ENCODE data around the gene ARHGAP45.

Gene ARHGAP45

DNA sequence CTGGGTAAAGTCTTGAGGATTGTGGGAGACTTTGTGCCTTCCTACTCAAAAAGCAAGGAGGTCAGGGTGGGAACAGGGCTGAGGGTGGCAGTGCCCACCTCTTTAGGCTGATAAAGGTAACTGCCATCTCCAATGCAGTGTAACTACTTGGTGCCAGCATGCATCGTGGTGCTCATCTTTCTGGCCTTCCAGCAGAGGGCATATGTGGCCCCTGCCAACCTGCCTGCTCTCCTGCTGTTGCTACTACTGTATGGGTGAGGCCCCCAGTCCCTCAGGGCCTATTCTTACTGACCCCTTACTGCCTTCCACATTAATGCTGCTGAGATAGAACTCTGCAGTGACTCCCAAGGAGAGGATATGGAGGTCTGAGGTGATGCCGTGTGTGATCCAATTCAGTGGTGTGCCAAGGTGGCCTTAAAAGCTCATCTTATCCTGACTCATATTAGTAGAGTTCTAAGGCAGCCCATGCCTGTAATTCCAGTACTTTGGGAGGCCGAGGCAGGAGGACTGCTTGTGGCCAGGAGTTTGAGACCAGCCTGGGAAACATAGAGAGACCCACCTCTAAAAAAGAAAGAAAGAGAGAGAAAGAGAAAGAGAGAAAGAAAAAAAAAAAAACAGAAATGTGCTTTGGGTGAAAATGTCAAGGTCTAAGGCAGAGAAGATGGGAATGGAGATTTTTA, 9.7 kb upstream of the ARHGAP45 start:
- no peak overlapping the region for H3K4me3 ChIP-seq (ENCODE audit: control insufficient read depth, low read depth, low read length)
- no peak for DNase-seq (ENCODE audit: low read depth)
- no peak for TF ChIP-seq CTCF (IDR thresholded peaks at IDR 0.05; ENCODE audit: control insufficient read depth, insufficient read depth, low read depth, low read length, missing control alignments)

GRCh38 chr19:1058112-1058511, 8.9 kb upstream of the ARHGAP45 start:
- no peak for TF ChIP-seq CTCF (IDR thresholded peaks at IDR 0.05; ENCODE audit: control insufficient read depth, insufficient read depth, low read depth, low read length, missing control alignments)
- no peak for DNase-seq (ENCODE audit: low read depth)
- H3K4me3 ChIP-seq (ENCODE audit: control insufficient read depth, low read depth, low read length) = no peak overlapping the region

GRCh38 chr19:1060689-1061088, 6.3 kb upstream of the ARHGAP45 start:
- H3K4me3 ChIP-seq (ENCODE audit: control insufficient read depth, low read depth, low read length) = no peak overlapping the region
- no peak for TF ChIP-seq CTCF (IDR thresholded peaks at IDR 0.05; ENCODE audit: control insufficient read depth, insufficient read depth, low read depth, low read length, missing control alignments)
- no peak for DNase-seq (ENCODE audit: low read depth)

GRCh38 chr19:1061987-1062386, 5.0 kb upstream of the ARHGAP45 start:
- DNase-seq (ENCODE audit: low read depth) = no peak
- TF ChIP-seq CTCF (IDR thresholded peaks at IDR 0.05; ENCODE audit: control insufficient read depth, insufficient read depth, low read depth, low read length, missing control alignments) = no peak
- no peak overlapping the region for H3K4me3 ChIP-seq (ENCODE audit: control insufficient read depth, low read depth, low read length)

DNA sequence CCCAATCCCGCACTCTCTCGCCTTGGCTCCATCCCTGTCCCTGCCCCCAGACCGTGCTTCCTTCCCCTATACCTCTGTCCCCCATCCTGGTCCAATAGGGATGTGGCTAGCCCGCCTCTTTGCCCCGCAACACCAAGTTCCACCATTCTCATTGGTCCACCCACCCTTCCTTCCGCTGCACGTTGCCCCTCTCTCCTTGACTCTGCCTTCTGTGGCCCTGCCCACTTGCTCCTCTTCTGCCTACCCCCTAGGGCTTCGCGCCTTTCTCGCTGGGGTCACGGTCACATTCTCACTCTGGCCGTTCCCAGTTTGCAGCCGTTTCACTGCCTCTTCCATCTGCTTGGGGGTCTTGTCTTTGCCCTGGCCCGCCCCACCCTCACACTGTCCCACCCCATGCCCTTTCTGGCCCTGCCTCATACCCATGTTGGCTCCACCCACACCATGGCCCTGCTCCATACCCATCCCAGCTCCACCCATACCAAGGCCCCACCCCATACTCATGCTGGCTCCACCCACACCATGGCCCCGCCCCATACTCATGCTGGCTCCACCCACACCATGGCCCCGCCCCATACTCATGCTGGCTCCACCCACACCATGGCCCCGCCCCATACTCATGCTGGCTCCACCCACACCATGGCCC, 4.5 kb upstream of the ARHGAP45 start:
- TF ChIP-seq CTCF (IDR thresholded peaks at IDR 0.05; ENCODE audit: control insufficient read depth, insufficient read depth, low read depth, low read length, missing control alignments) = no peak
- no peak overlapping the region for H3K4me3 ChIP-seq (ENCODE audit: control insufficient read depth, low read depth, low read length)
- no peak for DNase-seq (ENCODE audit: low read depth)

DNA sequence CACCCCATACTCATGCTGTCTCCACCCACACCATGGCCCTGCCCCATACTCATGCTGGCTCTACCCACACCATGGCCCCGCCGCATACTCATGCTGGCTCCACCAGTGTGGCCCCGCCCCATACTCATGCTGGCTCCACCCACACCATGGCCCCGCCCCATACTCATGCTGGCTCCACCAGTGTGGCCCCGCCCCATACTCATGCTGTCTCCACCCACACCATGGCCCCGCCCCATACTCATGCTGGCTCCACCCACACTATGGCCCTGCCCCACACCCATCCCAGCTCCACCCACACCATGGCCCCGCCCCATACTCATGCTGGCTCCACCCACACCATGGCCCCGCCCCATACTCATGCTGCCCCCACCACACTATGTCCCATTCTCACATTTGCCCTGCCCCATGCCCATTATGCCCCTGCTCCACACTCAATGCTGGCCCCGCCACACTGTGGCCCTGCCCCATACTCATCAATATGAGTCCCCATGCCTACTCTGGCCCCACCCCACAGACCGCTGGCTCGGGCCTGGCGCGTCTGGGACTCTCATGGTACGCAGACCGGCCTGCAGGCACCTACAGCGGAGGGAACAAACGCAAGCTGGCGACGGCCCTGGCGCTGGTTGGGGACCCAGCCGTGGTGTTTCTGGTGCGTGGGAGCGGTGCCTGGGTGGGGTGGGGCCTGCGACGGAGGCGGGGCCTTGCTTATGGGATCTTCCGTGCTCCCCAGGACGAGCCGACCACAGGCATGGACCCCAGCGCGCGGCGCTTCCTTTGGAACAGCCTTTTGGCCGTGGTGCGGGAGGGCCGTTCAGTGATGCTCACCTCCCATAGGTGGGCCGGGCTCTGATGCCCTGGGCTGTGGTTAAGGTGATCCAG, 3.7 kb upstream of the ARHGAP45 start:
- no peak for TF ChIP-seq CTCF (IDR thresholded peaks at IDR 0.05; ENCODE audit: control insufficient read depth, insufficient read depth, low read depth, low read length, missing control alignments)
- H3K4me3 ChIP-seq (ENCODE audit: control insufficient read depth, low read depth, low read length) = no peak overlapping the region
- DNase-seq (ENCODE audit: low read depth) = no peak
